HFFc6 (cell line): ENCODE measurements around the gene SPOCK3. TPM values are rescaled to one million over a fixed set of nuclear protein-coding genes. Genes with fewer than 3 reads are reported as not detected.

Experiments
- DNase-seq: peaks from one replicate; pipeline ENCODE4 v3.0.0-alpha.2; 2018
- H3K27ac Mint-ChIP-seq: 2 replicates; pipeline ENCODE4 v1.8.0; 2020; ENCODE audit warnings: mild to moderate bottlenecking, mixed read lengths
- H3K27me3 Mint-ChIP-seq: 2 replicates; pipeline ENCODE4 v1.8.0; 2021; ENCODE audit warnings: mild to moderate bottlenecking, moderate library complexity, mixed read lengths; ENCODE audit not compliant: insufficient read depth
- H3K36me3 Mint-ChIP-seq: 2 replicates; pipeline ENCODE4 v1.8.0; 2021; ENCODE audit warnings: low read depth, mixed read lengths
- H3K4me1 Mint-ChIP-seq: 2 replicates; pipeline ENCODE4 v1.8.0; 2020; ENCODE audit warnings: low read depth, mixed read lengths
- H3K4me3 Mint-ChIP-seq: 2 replicates; pipeline ENCODE4 v1.8.0; 2020; ENCODE audit warnings: mild to moderate bottlenecking, moderate library complexity, mixed read lengths
- H3K9me3 Mint-ChIP-seq: 2 replicates; pipeline ENCODE4 v1.8.0; 2020; ENCODE audit warnings: mild to moderate bottlenecking, mixed read lengths
- total RNA-seq, 6 experiments: library from RNA; stranded (reverse); fragmentation: NEBNext Ultra II Directional; extraction: Animal tissue kit (Norgen Biotek cat#: 25700); gene quantifications; 2 replicates in 1 of 6; 3 replicates in 5 of 6; pipeline ENCODE4 v1.2.3, GENCODE V29; 2021
- TF ChIP-seq, protein P1 (sequence below): fragments of 200-600 bp; sonication (generic); IDR thresholded peaks from 2 replicates; pipeline ENCODE4 v1.5.0; 2021; ENCODE audit warnings: antibody characterized with exemption, mild to moderate bottlenecking

SPOCK3 gene
- total RNA-seq, 6 experiments from 2014 or later: not detected

DNA sequence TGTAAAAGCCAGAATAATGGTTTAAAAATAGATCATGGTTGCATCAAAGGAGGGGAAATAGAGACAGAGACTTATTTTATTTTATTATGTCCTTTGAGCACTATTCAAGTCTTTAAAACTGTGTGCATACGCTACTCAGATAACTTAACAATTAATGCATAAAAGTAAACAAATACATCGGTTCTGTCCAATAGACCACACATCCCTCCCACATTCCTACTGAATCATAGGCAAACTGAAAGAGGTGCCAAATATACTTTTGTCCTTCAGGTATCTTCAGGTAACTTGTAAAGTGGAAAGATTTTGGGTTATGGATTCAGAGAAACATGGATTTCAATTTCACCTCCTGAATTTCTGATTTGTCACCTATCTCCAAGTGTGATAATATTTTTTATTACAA lies 91.3 kb downstream of the SPOCK3 start:
- H3K36me3 Mint-ChIP-seq: no peaks in the 10 kb centered on the region; the same call in 1 of the 2 replicates
- H3K4me3 Mint-ChIP-seq: no peak overlapping the region
- H3K27ac Mint-ChIP-seq: no peak overlapping the region
- peaks cover 2% of the 10 kb centered on the region for H3K27me3 Mint-ChIP-seq
- H3K4me1 Mint-ChIP-seq: no peaks in the 10 kb centered on the region
- DNase-seq: no peak
- H3K9me3 Mint-ChIP-seq: peaks cover 50% of the 10 kb centered on the region
- TF ChIP-seq, protein P1, sequence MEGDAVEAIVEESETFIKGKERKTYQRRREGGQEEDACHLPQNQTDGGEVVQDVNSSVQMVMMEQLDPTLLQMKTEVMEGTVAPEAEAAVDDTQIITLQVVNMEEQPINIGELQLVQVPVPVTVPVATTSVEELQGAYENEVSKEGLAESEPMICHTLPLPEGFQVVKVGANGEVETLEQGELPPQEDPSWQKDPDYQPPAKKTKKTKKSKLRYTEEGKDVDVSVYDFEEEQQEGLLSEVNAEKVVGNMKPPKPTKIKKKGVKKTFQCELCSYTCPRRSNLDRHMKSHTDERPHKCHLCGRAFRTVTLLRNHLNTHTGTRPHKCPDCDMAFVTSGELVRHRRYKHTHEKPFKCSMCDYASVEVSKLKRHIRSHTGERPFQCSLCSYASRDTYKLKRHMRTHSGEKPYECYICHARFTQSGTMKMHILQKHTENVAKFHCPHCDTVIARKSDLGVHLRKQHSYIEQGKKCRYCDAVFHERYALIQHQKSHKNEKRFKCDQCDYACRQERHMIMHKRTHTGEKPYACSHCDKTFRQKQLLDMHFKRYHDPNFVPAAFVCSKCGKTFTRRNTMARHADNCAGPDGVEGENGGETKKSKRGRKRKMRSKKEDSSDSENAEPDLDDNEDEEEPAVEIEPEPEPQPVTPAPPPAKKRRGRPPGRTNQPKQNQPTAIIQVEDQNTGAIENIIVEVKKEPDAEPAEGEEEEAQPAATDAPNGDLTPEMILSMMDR: no peak

DNA sequence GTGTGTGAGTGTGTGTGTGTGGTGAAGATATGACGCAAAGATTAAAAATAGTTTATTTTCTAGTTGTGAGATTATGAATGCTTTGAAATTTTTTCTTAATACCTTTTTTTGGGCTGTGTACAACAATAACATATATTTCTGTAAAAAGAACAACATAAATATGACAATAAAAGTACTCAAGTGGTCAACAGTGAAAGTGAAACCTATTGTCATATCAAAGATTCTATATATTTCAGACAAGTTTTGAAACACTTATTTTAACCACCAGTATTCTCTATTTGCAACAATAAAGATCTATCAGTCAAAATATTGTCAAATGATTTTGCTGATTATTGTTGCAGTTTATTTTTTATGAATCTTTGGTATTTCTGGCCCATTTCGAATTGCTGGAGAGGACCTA lies 98.0 kb downstream of the SPOCK3 start:
- Mint-ChIP-seq H3K9me3 (peaks cover 30% of the 10 kb centered on the region), H3K36me3 (no peaks in the 10 kb centered on the region), H3K4me3 (no peak overlapping the region), H3K27ac (no peak overlapping the region), H3K27me3 (no peaks in the 10 kb centered on the region; the same call in none of the 2 replicates), H3K4me1 (no peaks in the 10 kb centered on the region)
- TF ChIP-seq, protein P1: no peak
- DNase-seq: no peak

DNA sequence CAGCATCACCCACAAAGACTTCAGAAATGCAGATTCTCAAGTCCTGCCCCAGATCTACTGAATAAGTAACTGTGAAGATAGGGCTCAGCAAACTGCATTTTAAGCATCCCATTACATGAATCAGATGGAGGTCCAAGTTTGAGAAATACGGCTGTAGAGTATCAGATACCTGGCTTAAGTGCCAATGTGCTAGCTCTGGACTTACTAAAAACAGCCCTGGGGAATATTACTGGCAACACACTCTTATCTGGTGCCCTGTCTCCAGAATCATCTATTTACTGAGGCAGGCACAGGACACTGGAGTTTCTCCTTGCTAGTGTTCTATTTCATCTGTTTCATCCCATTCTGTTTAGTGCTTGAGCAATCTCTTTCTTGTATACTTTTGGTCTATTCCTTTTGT lies 105.1 kb downstream of the SPOCK3 start:
- Mint-ChIP-seq H3K27ac (no peak overlapping the region), H3K4me1 (no peaks in the 10 kb centered on the region), H3K27me3 (no peaks in the 10 kb centered on the region; the same call in 1 of the 2 replicates), H3K36me3 (peaks cover 3% of the 10 kb centered on the region; the same call in 1 of the 2 replicates), H3K4me3 (no peak overlapping the region), H3K9me3 (peaks cover 31% of the 10 kb centered on the region)
- no peak for DNase-seq
- TF ChIP-seq, protein P1: no peak

DNA sequence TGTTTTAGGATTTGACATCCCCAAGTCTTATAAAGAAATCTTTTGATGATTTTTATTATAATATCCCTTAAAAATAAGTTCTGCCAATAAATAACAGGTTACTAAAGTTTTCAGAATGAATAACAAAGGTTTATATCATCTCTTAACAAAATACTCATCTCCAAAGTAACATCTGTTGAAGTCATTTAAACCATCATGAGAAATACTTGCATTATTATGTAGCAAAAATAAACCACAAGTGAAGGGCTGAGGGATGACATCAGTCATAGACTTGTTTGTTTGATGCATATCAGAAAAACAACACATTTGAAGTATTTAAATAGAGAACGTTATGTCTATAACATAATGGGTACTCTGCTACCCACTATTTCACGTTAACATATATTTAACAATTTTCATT lies 114.9 kb downstream of the SPOCK3 start:
- Mint-ChIP-seq H3K9me3 (peaks cover 13% of the 10 kb centered on the region), H3K36me3 (no peaks in the 10 kb centered on the region), H3K4me1 (no peaks in the 10 kb centered on the region), H3K27ac (no peak overlapping the region), H3K27me3 (no peaks in the 10 kb centered on the region), H3K4me3 (no peak overlapping the region)
- no peak for DNase-seq
- TF ChIP-seq, protein P1: no peak

DNA sequence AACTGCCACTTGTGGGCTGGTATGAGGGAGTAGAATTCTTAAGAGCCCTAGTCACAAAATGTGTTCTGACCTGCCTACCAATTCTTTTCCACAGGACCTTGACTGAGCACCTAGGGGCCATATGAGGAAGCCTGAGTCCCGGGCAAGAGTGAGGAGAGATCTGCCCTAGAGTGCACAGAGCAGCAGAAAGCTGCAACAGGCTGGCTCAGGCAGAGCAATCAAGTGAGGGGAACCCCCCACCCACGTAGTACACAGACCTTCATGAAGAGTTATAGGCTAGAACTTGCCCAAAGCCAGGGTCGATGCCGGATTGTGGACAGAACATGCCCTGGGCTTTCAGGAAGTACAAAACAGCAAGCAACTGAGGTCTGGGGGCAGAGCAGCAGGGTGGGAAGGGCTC lies 117.0 kb downstream of the SPOCK3 start:
- H3K4me1 Mint-ChIP-seq: no peaks in the 10 kb centered on the region
- H3K27ac Mint-ChIP-seq: no peak overlapping the region
- H3K36me3 Mint-ChIP-seq: no peaks in the 10 kb centered on the region
- H3K9me3 Mint-ChIP-seq: peaks cover 8% of the 10 kb centered on the region
- no peak for DNase-seq
- H3K27me3 Mint-ChIP-seq: no peaks in the 10 kb centered on the region
- TF ChIP-seq, protein P1: no peak
- H3K4me3 Mint-ChIP-seq: no peak overlapping the region

DNA sequence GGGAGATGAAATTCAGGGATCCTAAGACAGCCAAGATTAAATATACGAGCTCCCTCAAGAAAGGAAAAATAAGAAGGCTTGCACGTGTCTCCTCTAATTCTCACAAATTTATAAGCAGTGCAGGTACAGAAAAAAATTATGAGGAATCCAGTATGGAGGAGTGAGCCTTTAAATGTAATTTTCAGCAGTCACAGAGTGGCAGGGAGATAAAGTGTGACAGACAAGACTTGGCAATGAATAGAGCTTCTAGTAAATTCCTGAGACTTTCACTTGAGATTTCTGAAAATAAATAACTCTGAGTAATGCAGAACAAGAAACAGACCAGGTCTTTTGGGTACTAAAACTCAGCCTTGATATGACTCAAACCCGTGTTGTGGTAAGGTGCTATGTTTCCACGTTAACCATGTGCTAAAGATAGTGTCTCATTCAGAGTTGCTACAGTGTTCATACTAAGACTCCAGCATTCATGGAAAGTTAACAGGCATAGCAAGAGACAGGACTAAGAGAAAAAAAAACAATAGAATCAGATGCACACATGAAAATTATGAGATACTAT lies 119.8 kb downstream of the SPOCK3 start:
- H3K27me3 Mint-ChIP-seq: 0 out of 2 replicates have a peak, but pooled peaks cover 2% of the 10 kb centered on the region
- no peaks in the 10 kb centered on the region for H3K4me1 Mint-ChIP-seq
- H3K9me3 Mint-ChIP-seq: peaks cover 5% of the 10 kb centered on the region
- TF ChIP-seq, protein P1: no peak
- H3K4me3 Mint-ChIP-seq: no peak overlapping the region
- DNase-seq: no peak
- no peaks in the 10 kb centered on the region for H3K36me3 Mint-ChIP-seq
- H3K27ac Mint-ChIP-seq: no peak overlapping the region
